Osteocyte (in vitro differentiated cells): ENCODE results near the gene PIP4K2A. TPM values are rescaled to one million over a fixed set of nuclear protein-coding genes. Genes with fewer than 3 reads are reported as not detected.

Experiments
- DNase-seq: peaks from one replicate; pipeline ENCODE4 v3.0.0; 2021; ENCODE audit warnings: mixed read lengths; ENCODE audit not compliant: unreplicated experiment; ENCODE audit errors: extremely low spot score
- H3K27ac Mint-ChIP-seq: one replicate; pipeline ENCODE4 v1.8.0; 2021; ENCODE audit warnings: mild to moderate bottlenecking, mixed read lengths; ENCODE audit not compliant: unreplicated experiment
- H3K27me3 Mint-ChIP-seq: one replicate; pipeline ENCODE4 v1.8.0; 2021; ENCODE audit warnings: mixed read lengths; ENCODE audit not compliant: unreplicated experiment
- H3K36me3 Mint-ChIP-seq: one replicate; pipeline ENCODE4 v1.8.0; 2021; ENCODE audit warnings: mixed read lengths; ENCODE audit not compliant: unreplicated experiment
- H3K4me1 Mint-ChIP-seq: one replicate; pipeline ENCODE4 v1.8.0; 2021; ENCODE audit warnings: mixed read lengths; ENCODE audit not compliant: unreplicated experiment
- H3K4me3 Mint-ChIP-seq: one replicate; pipeline ENCODE4 v1.8.0; 2021; ENCODE audit warnings: mild to moderate bottlenecking, moderate library complexity, mixed read lengths; ENCODE audit not compliant: unreplicated experiment
- H3K9me3 Mint-ChIP-seq: one replicate; pipeline ENCODE4 v1.8.0; 2021; ENCODE audit warnings: mixed read lengths; ENCODE audit not compliant: unreplicated experiment
- CTCF ChIP-seq: fragments of 200-600 bp; sonication (generic); IDR thresholded peaks from 2 replicates; pipeline ENCODE4 v1.5.0; 2021; ENCODE audit warnings: antibody characterized with exemption, mild to moderate bottlenecking, moderate library complexity
- total RNA-seq: library from RNA; stranded (reverse); gene quantifications from 2 replicates; pipeline ENCODE4 v1.2.1, GENCODE V29; 2021

Gene PIP4K2A
- total RNA-seq, 1 donor from 2014 or later: 41.1 TPM

DNA sequence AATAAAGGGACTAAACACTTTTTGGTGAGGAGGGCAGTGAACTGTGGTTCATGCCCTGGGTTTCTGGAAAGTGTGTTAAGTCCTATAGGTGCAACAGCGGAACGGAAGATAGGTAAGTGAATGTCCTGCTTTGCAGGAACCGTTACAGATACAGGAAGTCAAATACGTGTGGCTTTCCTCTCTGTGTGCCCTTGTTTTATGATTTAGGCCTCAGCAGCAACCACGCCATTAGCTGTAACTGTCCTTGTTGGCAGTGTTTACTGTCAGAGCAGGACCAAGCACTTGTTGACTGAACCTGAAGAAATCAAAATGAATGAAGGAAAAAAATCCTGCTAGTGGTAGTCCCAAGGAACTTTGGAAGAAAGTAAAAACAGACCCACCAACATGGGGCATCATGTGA is 150.3 kb downstream of the PIP4K2A start:
- peaks cover 8% of the 10 kb centered on the region for H3K9me3 Mint-ChIP-seq
- H3K4me1 Mint-ChIP-seq: peaks cover 28% of the 10 kb centered on the region
- peaks cover 49% of the 10 kb centered on the region for H3K36me3 Mint-ChIP-seq
- no peak for DNase-seq
- no peak overlapping the region for H3K4me3 Mint-ChIP-seq
- H3K27me3 Mint-ChIP-seq: no peaks in the 10 kb centered on the region
- H3K27ac Mint-ChIP-seq: no peak overlapping the region
- no peak for TF ChIP-seq CTCF

- DNase-seq: no peak
- Mint-ChIP-seq H3K27ac (no peak overlapping the region), H3K4me3 (no peak overlapping the region), H3K36me3 (peaks cover 35% of the 10 kb centered on the region), H3K9me3 (peaks cover 8% of the 10 kb centered on the region), H3K27me3 (no peaks in the 10 kb centered on the region), H3K4me1 (peaks cover 28% of the 10 kb centered on the region)
- TF ChIP-seq CTCF: no peak
Observed at GRCh38 chr10:22561909-22562308, 152.5 kb downstream of the PIP4K2A start.

DNA sequence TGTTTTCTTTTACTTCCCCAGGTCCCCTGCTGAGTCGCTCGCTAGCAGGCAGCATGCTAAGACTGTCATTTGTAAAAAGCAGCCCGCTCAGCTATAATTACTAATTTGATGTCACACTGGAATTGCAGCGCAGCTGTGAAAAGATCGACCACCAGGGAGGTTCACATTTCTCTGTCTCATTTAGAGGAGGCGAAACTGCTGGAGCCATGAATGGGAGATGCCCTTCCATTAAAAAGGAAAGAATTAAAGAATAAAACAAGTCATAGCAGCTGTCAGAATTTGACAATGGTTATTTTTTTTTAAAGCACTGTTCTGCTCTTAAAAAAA is 153.5 kb downstream of the PIP4K2A start:
- H3K27me3 Mint-ChIP-seq: no peaks in the 10 kb centered on the region
- peaks cover 28% of the 10 kb centered on the region for H3K4me1 Mint-ChIP-seq
- TF ChIP-seq CTCF: no peak
- H3K27ac Mint-ChIP-seq: peak overlapping the region; percentile 70
- no peaks in the 10 kb centered on the region for H3K9me3 Mint-ChIP-seq
- DNase-seq: peak; percentile 54
- peaks cover 24% of the 10 kb centered on the region for H3K36me3 Mint-ChIP-seq
- no peak overlapping the region for H3K4me3 Mint-ChIP-seq

- Mint-ChIP-seq H3K36me3 (peaks cover 23% of the 10 kb centered on the region), H3K27me3 (no peaks in the 10 kb centered on the region), H3K4me3 (no peak overlapping the region), H3K4me1 (peaks cover 28% of the 10 kb centered on the region), H3K27ac (peak overlapping the region; percentile 70), H3K9me3 (no peaks in the 10 kb centered on the region)
- no peak for TF ChIP-seq CTCF
- DNase-seq: peak; percentile 25
Observed at GRCh38 chr10:22560096-22560912, 154.1 kb downstream of the PIP4K2A start.

DNA sequence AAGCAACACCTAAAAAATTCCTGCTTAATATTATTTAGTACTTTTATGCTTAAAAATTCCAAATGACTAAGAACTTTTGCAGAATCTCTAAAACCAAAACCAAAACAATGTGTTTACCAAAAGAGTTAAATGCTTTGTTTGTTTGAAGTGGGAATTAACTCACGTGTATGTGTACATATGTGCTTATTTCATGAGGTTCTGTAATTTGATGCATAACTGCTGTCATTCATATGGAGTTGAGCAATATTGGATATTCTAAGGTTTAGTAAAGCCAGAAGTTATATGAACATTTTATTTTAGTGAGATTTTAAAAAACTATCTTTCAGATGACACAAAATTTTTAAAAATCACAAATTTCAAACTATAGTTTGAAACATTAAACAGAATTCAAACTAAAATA is 157.1 kb downstream of the PIP4K2A start:
- TF ChIP-seq CTCF: no peak

More for the DNA sequence above, 157.1 kb downstream of the PIP4K2A start:
- no peak for DNase-seq
- Mint-ChIP-seq H3K4me1 (peaks cover 38% of the 10 kb centered on the region), H3K9me3 (no peaks in the 10 kb centered on the region), H3K4me3 (no peak overlapping the region), H3K27me3 (no peaks in the 10 kb centered on the region), H3K36me3 (peaks cover 4% of the 10 kb centered on the region), H3K27ac (no peak overlapping the region)
